OCI-M1 (cell line): ENCODE measurements around the gene POLN.

ENCODE experiments used
- DNase-seq: peaks from one replicate; lab custom pipeline; 2025; lab: John Stamatoyannopoulos, UW

The POLN gene

GRCh38 chr4:2262145-2262943, 20.4 kb upstream of the POLN start:
- DNase-seq, result peak; percentile 99

GRCh38 chr4:2261853-2262144, 19.9 kb upstream of the POLN start, which contains the start of gene MXD4:
Gene MXD4, minus strand, starts transcription at chr4:2262109. Its CDS starts 129 bp downstream, at chr4:2261980.
- DNase-seq, result no peak

- peak; percentile 66 for DNase-seq
Observed at GRCh38 chr4:2261110-2261852, 19.4 kb upstream of the POLN start.

GRCh38 chr4:2260344-2261109, 18.6 kb upstream of the POLN start:
- no peak for DNase-seq

GRCh38 chr4:2259541-2260343, 17.8 kb upstream of the POLN start:
- DNase-seq, result no peak

GRCh38 chr4:2259036-2259540, 17.2 kb upstream of the POLN start:
- DNase-seq, result no peak

- no peak for DNase-seq
Observed at GRCh38 chr4:2258091-2259035, 16.4 kb upstream of the POLN start.

GRCh38 chr4:2257361-2258081, 15.6 kb upstream of the POLN start:
- DNase-seq, result no peak

GRCh38 chr4:2256781-2257191, 14.9 kb upstream of the POLN start:
- DNase-seq, result no peak

GRCh38 chr4:2256156-2256731, 14.3 kb upstream of the POLN start:
- no peak for DNase-seq

- no peak for DNase-seq
Observed at GRCh38 chr4:2255501-2256155, 13.7 kb upstream of the POLN start.

- DNase-seq, result no peak
Observed at GRCh38 chr4:2254665-2255500, 13.0 kb upstream of the POLN start.

GRCh38 chr4:2253160-2254084, 11.5 kb upstream of the POLN start:
- no peak for DNase-seq

GRCh38 chr4:2252530-2253091, 10.7 kb upstream of the POLN start:
- no peak for DNase-seq

- DNase-seq, result no peak
Observed at GRCh38 chr4:2251795-2252529, 10.0 kb upstream of the POLN start.
